HCT116 (cell line): ENCODE measurements around the gene CFB. TPM values are rescaled to one million over a fixed set of nuclear protein-coding genes. Genes with fewer than 3 reads are reported as not detected.

Source experiments
- ATAC-seq: fragments of 200-7000 bp; cut with Tn5 transposase; 2 replicates; pipeline ENCODE4 v1.9.1; 2020; ENCODE audit warnings: mild to moderate bottlenecking, moderate library complexity
- BruUV-seq: library from RNA; stranded (reverse); fragments of 400-500 nt; replicated peaks from 2 replicates; lab custom pipeline; 2021; lab: Mats Ljungman, UMichigan
- CTCF ChIA-PET: fragments of 300-600 bp; sonication (Branson Sonifier 250); formaldehyde crosslinking; loops from one replicate; lab custom pipeline; 2021; ENCODE audit warnings: antibody characterized with exemption; lab: Charles Lee
- POLR2A ChIA-PET: fragments of 300-600, 350-600 bp; sonication (Branson Sonifier 250); formaldehyde crosslinking; loops from one replicate; lab custom pipeline; 2021; ENCODE audit warnings: antibody characterized with exemption; lab: Charles Lee
- RAD21 ChIA-PET, 2 experiments: fragments of 300-600 bp; sonication (Branson Sonifier 250); formaldehyde crosslinking; loops; one replicate each; lab custom pipeline; 2023; ENCODE audit warnings: low total read pairs in 2 of 2; ENCODE audit not compliant: uncharacterized antibody in 2 of 2, unreplicated experiment in 2 of 2, low non-redundant PET in 1 of 2; lab: Charles Lee
- DNase-seq: peaks from one replicate; pipeline ENCODE4 v3.0.0-alpha.2; 2010; ENCODE audit warnings: low read depth, low spot score
- H2AFZ ChIP-seq: fragments of 200-600 bp; shearing (Covaris generic), sonication (generic); 2 replicates; pipeline ENCODE4 v1.6.1; 2017; ENCODE audit warnings: low read depth, mixed run types, mixed read lengths, antibody characterized with exemption, low read length; ENCODE audit not compliant: poor library complexity, severe bottlenecking
- H3K27ac ChIP-seq: 2 replicates; pipeline ENCODE4 v1.5.1; 2012; ENCODE audit warnings: low read depth, low read length
- H3K27me3 ChIP-seq: fragments of 200-600 bp; sonication (generic); 2 replicates; pipeline ENCODE4 v1.6.1; 2016; ENCODE audit warnings: mixed run types, low read length, mixed read lengths; ENCODE audit not compliant: insufficient read depth
- H3K36me3 ChIP-seq, 2 experiments: fragments of 200-500 bp in 1 of 2; fragments of 200-600 bp in 1 of 2; sonication (Bioruptor generic) in 1 of 2; sonication (generic) in 1 of 2; 2 replicates each; pipeline versions ENCODE4 v1.5.1 to v1.6.1; 2014 to 2016; ENCODE audit warnings: low read length in 2 of 2, inconsistent platforms in 1 of 2, mixed read lengths in 1 of 2, mixed run types in 1 of 2; ENCODE audit not compliant: insufficient read depth in 2 of 2, control insufficient read depth in 1 of 2
- H3K4me1 ChIP-seq, 2 experiments: fragments of 200-600 bp in 1 of 2; sonication (generic) in 1 of 2; 2 replicates each; pipeline versions ENCODE4 v1.5.1 to v1.6.1; 2012 to 2017; ENCODE audit warnings: low read length in 2 of 2, inconsistent platforms in 1 of 2, mild to moderate bottlenecking in 1 of 2, mixed read lengths in 1 of 2, mixed run types in 1 of 2, moderate library complexity in 1 of 2; ENCODE audit not compliant: insufficient read depth in 2 of 2, control insufficient read depth in 1 of 2
- H3K4me2 ChIP-seq: fragments of 200-600 bp; sonication (generic); 2 replicates; pipeline ENCODE4 v1.6.1; 2017; ENCODE audit warnings: mixed run types, low read length, mixed read lengths
- H3K4me3 ChIP-seq, 2 experiments: fragments of 200-600 bp in 1 of 2; sonication (generic) in 1 of 2; replicated peaks in 1 of 2; 2 replicates each; pipeline ENCODE4 v1.5.1; 2011 to 2016; ENCODE audit warnings: low read length in 2 of 2, control low read depth in 1 of 2, low read depth in 1 of 2, mild to moderate bottlenecking in 1 of 2, mixed read lengths in 1 of 2, mixed run types in 1 of 2
- H3K79me2 ChIP-seq: fragments of 200-600 bp; sonication (generic); 2 replicates; pipeline ENCODE4 v1.6.1; 2017; ENCODE audit warnings: mild to moderate bottlenecking, mixed run types, low read length, moderate library complexity, mixed read lengths; ENCODE audit not compliant: insufficient read depth
- H3K9ac ChIP-seq: fragments of 200-600 bp; sonication (generic); 2 replicates; pipeline ENCODE4 v1.6.1; 2016; ENCODE audit warnings: low read length, mixed read lengths
- H3K9me2 ChIP-seq: fragments of 200-600 bp; sonication (generic), shearing (Covaris generic); 2 replicates; pipeline ENCODE4 v1.6.1; 2017; ENCODE audit warnings: mixed run types, mild to moderate bottlenecking, moderate library complexity; ENCODE audit not compliant: insufficient read depth
- H3K9me3 ChIP-seq, 2 experiments: fragments of 200-500 bp in 1 of 2; fragments of 200-600 bp in 1 of 2; sonication (Bioruptor generic) in 1 of 2; sonication (generic) in 1 of 2; 2 replicates each; pipeline ENCODE4 v1.6.1; 2014 to 2017; ENCODE audit warnings: low read length in 2 of 2, mixed read lengths in 2 of 2, inconsistent platforms in 1 of 2, low read depth in 1 of 2, mild to moderate bottlenecking in 1 of 2, mixed run types in 1 of 2, moderate library complexity in 1 of 2; ENCODE audit not compliant: control insufficient read depth in 1 of 2, insufficient read depth in 1 of 2
- H4K20me1 ChIP-seq: fragments of 200-600 bp; sonication (generic), shearing (Covaris generic); 2 replicates; pipeline ENCODE4 v1.6.1; 2017; ENCODE audit warnings: mixed run types, mild to moderate bottlenecking, moderate library complexity; ENCODE audit not compliant: insufficient read depth
- CBX3 ChIP-seq: IDR thresholded peaks from 2 replicates; pipeline ENCODE4 v1.6.1; 2012; ENCODE audit warnings: low read depth
- CEBPB ChIP-seq: IDR thresholded peaks from 2 replicates; pipeline ENCODE4 v1.6.1; 2012; ENCODE audit warnings: low read depth
- EGR1 ChIP-seq: IDR thresholded peaks from 2 replicates; pipeline ENCODE4 v1.6.1; 2012; ENCODE audit warnings: low read depth
- FOSL1 ChIP-seq: IDR thresholded peaks from 2 replicates; pipeline ENCODE4 v1.6.1; 2012; ENCODE audit warnings: low read depth
- JUND ChIP-seq: IDR thresholded peaks from 2 replicates; pipeline ENCODE4 v1.6.1; 2012
- POLR2A ChIP-seq: IDR thresholded peaks from 2 replicates; pipeline ENCODE4 v1.7.0; 2011; ENCODE audit warnings: borderline replicate concordance; ENCODE audit not compliant: insufficient read depth, insufficient read length; ENCODE audit errors: extremely low read depth
- POLR2AphosphoS5 ChIP-seq: IDR thresholded peaks from 2 replicates; pipeline ENCODE4 v1.6.1; 2011; ENCODE audit warnings: mild to moderate bottlenecking, low read depth, low read length, moderate library complexity
- RAD21 ChIP-seq: IDR thresholded peaks from 2 replicates; pipeline ENCODE4 v1.6.1; 2012; ENCODE audit warnings: low read depth, mild to moderate bottlenecking
- SRF ChIP-seq: IDR thresholded peaks from 2 replicates; pipeline ENCODE4 v1.6.1; 2012; ENCODE audit warnings: low read depth
- YY1 ChIP-seq: IDR thresholded peaks from 2 replicates; pipeline ENCODE4 v1.6.1; 2011; ENCODE audit warnings: low read length, low read depth, moderate library complexity, mild to moderate bottlenecking; ENCODE audit not compliant: insufficient replicate concordance; ENCODE audit errors: extremely low read depth
- ZFX ChIP-seq: fragments of 450-650 bp; IDR thresholded peaks from 2 replicates; pipeline ENCODE4 v1.6.1; 2017
- ZNF274 ChIP-seq: fragments of 200-500 bp; sonication (Bioruptor generic); IDR thresholded peaks from 2 replicates; pipeline ENCODE4 v1.6.1; 2014; ENCODE audit warnings: mild to moderate bottlenecking, low read depth, low read length, inconsistent platforms
- intact Hi-C: fragments of 100-400 bp; cut with micrococcal nuclease; formaldehyde crosslinking; loops from 2 replicates; pipeline ENCODE4 v1.10.0; 2022
- total RNA-seq: library from RNA; stranded (reverse); gene quantifications from one replicate; pipeline ENCODE4 v1.2.1, GENCODE V29; 2021; ENCODE audit not compliant: unreplicated experiment
- TF ChIP-seq, protein P1 (sequence below): IDR thresholded peaks from 2 replicates; pipeline ENCODE4 v1.6.1; 2012
- TF ChIP-seq, protein P2 (sequence below): IDR thresholded peaks from 2 replicates; pipeline ENCODE4 v1.6.1; 2012; ENCODE audit warnings: low read depth

CFB gene
- total RNA-seq, 1 experiment from 2014 or later = 1.5 TPM

DNA sequence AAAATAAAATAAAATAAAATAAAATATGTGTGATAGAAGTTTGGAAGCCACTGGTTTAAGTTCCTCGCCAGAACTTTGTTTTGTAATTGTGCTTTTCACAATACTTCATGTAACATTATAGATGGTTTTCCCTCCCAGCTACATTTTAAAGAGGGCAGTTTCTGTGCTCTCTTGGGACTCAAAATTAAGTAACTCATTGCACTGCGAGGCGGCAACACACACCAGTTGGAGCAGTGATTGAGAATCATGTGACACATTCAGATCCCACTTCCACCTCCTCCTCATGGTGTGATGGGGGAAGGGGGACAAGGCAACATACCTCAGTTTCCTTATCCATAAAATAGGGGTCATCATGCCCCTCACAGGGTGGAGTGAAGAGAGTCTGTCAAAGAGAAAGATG lies 10.9 kb upstream of the CFB start:
- Histone ChIP-seq H3K27ac (no peak overlapping the region), H2AFZ (no peak overlapping the region)
- BruUV-seq = no TSS peak
- TF ChIP-seq, protein P1, sequence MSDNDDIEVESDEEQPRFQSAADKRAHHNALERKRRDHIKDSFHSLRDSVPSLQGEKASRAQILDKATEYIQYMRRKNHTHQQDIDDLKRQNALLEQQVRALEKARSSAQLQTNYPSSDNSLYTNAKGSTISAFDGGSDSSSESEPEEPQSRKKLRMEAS = no peak
- TF ChIP-seq, all 23 proteins: peak for 0
- Histone ChIP-seq H3K4me2 (no peak overlapping the region), H3K79me2 (no peaks in the 10 kb centered on the region), H4K20me1 (no peaks in the 10 kb centered on the region), H3K9me2 (no peaks in the 10 kb centered on the region), H3K4me3 (no peak overlapping the region), H3K9ac (no peak overlapping the region), H3K4me1 (peaks cover 0 to under 1% of the 10 kb centered on the region in 2 experiments; a peak in 2 of 4 replicates), H3K36me3 (no peaks in the 10 kb centered on the region), H3K9me3 (no peaks in the 10 kb centered on the region), H3K27me3 (no peaks in the 10 kb centered on the region)
- ATAC-seq = no peak
- no peak for DNase-seq
- POLR2A ChIA-PET = no interaction called here
- intact Hi-C loops = no loop called here
- CTCF ChIA-PET = no interaction called here
- RAD21 ChIA-PET = no interaction called here

DNA sequence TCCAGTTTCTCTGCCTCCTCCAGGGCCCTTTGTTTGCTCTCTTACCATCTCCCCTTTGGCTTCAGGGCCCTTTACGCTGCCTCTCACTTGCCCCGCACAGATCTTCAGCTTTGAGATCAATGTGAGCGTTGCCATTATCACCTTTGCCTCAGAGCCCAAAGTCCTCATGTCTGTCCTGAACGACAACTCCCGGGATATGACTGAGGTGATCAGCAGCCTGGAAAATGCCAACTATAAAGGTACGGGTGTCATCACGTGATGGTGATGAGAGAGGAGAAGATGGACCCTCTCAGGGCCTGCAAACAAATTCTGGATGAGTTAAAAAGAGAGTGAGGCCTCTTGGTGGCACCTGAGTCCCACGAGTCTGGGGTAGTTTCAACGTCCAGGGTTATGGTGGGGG lies 10.1 kb upstream of the CFB start:
- no peak overlapping the region for H3K27ac ChIP-seq
- CTCF ChIA-PET = no interaction called here
- DNase-seq (no peak), ATAC-seq (no peak)
- no peaks in the 10 kb centered on the region for H4K20me1 ChIP-seq
- no peaks in the 10 kb centered on the region for H3K9me2 ChIP-seq
- no peaks in the 10 kb centered on the region for H3K79me2 ChIP-seq
- intact Hi-C loops = no loop called here
- H3K4me2 ChIP-seq = no peak overlapping the region
- H3K9me3 ChIP-seq = no peaks in the 10 kb centered on the region
- RAD21 ChIA-PET = no interaction called here
- no peak for TF ChIP-seq POLR2AphosphoS5
- no peak for TF ChIP-seq POLR2A
- TF ChIP-seq CEBPB = no peak
- TF ChIP-seq ZFX = no peak
- TF ChIP-seq EGR1 = no peak
- TF ChIP-seq SRF = no peak
- TF ChIP-seq JUND = no peak
- no peak for TF ChIP-seq RAD21
- TF ChIP-seq, protein P1 = no peak
- no peak for TF ChIP-seq FOSL1
- TF ChIP-seq, protein P2, sequence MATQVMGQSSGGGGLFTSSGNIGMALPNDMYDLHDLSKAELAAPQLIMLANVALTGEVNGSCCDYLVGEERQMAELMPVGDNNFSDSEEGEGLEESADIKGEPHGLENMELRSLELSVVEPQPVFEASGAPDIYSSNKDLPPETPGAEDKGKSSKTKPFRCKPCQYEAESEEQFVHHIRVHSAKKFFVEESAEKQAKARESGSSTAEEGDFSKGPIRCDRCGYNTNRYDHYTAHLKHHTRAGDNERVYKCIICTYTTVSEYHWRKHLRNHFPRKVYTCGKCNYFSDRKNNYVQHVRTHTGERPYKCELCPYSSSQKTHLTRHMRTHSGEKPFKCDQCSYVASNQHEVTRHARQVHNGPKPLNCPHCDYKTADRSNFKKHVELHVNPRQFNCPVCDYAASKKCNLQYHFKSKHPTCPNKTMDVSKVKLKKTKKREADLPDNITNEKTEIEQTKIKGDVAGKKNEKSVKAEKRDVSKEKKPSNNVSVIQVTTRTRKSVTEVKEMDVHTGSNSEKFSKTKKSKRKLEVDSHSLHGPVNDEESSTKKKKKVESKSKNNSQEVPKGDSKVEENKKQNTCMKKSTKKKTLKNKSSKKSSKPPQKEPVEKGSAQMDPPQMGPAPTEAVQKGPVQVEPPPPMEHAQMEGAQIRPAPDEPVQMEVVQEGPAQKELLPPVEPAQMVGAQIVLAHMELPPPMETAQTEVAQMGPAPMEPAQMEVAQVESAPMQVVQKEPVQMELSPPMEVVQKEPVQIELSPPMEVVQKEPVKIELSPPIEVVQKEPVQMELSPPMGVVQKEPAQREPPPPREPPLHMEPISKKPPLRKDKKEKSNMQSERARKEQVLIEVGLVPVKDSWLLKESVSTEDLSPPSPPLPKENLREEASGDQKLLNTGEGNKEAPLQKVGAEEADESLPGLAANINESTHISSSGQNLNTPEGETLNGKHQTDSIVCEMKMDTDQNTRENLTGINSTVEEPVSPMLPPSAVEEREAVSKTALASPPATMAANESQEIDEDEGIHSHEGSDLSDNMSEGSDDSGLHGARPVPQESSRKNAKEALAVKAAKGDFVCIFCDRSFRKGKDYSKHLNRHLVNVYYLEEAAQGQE = no peak
- TF ChIP-seq ZNF274 = no peak
- TF ChIP-seq YY1 = no peak
- TF ChIP-seq CBX3 = no peak
- H3K4me1 ChIP-seq = peaks cover 4 to 9% of the 10 kb centered on the region in 2 experiments; a peak in 3 of 4 replicates
- H3K27me3 ChIP-seq = no peaks in the 10 kb centered on the region
- H2AFZ ChIP-seq = no peak overlapping the region
- no TSS peak for BruUV-seq
- H3K9ac ChIP-seq = no peak overlapping the region
- H3K36me3 ChIP-seq = no peaks in the 10 kb centered on the region
- POLR2A ChIA-PET = no interaction called here
- no peak overlapping the region for H3K4me3 ChIP-seq
